ENCODE data around the gene DNAJB8.

Gene DNAJB8

GRCh38 chr3:128480717-128481437 is 14.2 kb upstream of the DNAJB8 start:
- Histone ChIP-seq H3K36me3 (ENCODE audit: control insufficient read depth in 1 of 2, insufficient read depth in 2 of 2, low read length in 2 of 2) (no peaks in the 10 kb centered on the region), H3K27ac (ENCODE audit: low read length) (no peak overlapping the region)

DNA sequence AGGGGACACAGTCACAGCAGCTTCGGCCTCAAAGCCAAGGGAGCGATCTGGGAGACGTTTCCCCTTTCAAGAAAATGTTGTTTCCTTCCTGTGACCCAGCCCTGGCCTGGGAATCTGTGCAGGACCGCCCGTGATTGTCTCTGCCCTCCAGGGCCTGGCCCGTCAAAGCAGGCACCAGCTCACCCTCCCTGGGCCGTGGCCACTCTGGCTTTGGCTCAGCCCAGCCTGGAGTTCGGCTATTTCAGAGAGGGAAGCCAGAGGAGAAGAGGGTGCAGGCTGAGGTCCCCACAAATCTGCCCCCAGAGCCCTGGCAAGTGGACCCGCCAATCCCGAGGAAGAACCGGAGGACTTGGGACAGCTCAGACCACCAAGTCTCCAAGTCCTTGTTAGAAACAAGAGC is 13.6 kb upstream of the DNAJB8 start:
- Histone ChIP-seq H3K27ac (ENCODE audit: low read length) (no peak overlapping the region), H3K9me3 (ENCODE audit: control insufficient read depth in 1 of 2, low read length in 2 of 2) (no peaks in the 10 kb centered on the region), H3K27me3 (ENCODE audit: low read depth, low read length) (peaks cover 42% of the 10 kb centered on the region), H3K4me3 (ENCODE audit: low read depth in 1 of 2, low read length in 2 of 2) (no peak overlapping the region), H3K4me1 (ENCODE audit: control insufficient read depth in 1 of 2, insufficient read depth in 2 of 2, low read length in 2 of 2) (peaks cover 0 to 20% of the 10 kb centered on the region in 2 donors), H3K36me3 (ENCODE audit: control insufficient read depth in 1 of 2, insufficient read depth in 2 of 2, low read length in 2 of 2) (no peaks in the 10 kb centered on the region)

More at GRCh38 chr3:128480717-128481437, 14.2 kb upstream of the DNAJB8 start:
- Histone ChIP-seq H3K4me1 (ENCODE audit: control insufficient read depth in 1 of 2, insufficient read depth in 2 of 2, low read length in 2 of 2) (peaks cover 0 to 20% of the 10 kb centered on the region in 2 donors), H3K4me3 (ENCODE audit: low read depth in 1 of 2, low read length in 2 of 2) (no peak overlapping the region), H3K27me3 (ENCODE audit: low read depth, low read length) (peaks cover 48% of the 10 kb centered on the region), H3K9me3 (ENCODE audit: control insufficient read depth in 1 of 2, low read length in 2 of 2) (no peaks in the 10 kb centered on the region)

GRCh38 chr3:128479558-128480086 is 12.9 kb upstream of the DNAJB8 start:
- H3K9me3 ChIP-seq (ENCODE audit: control insufficient read depth in 1 of 2, low read length in 2 of 2), result no peaks in the 10 kb centered on the region
- H3K27me3 ChIP-seq (ENCODE audit: low read depth, low read length), result peaks cover 35% of the 10 kb centered on the region
- peaks cover 0 to 20% of the 10 kb centered on the region in 2 donors for H3K4me1 ChIP-seq (ENCODE audit: control insufficient read depth in 1 of 2, insufficient read depth in 2 of 2, low read length in 2 of 2)
- no peak overlapping the region for H3K4me3 ChIP-seq (ENCODE audit: low read depth in 1 of 2, low read length in 2 of 2)
- no peaks in the 10 kb centered on the region for H3K36me3 ChIP-seq (ENCODE audit: control insufficient read depth in 1 of 2, insufficient read depth in 2 of 2, low read length in 2 of 2)
- no peak overlapping the region for H3K27ac ChIP-seq (ENCODE audit: low read length)

- Histone ChIP-seq H3K27me3 (ENCODE audit: low read depth, low read length) (peaks cover 28% of the 10 kb centered on the region), H3K4me1 (ENCODE audit: control insufficient read depth in 1 of 2, insufficient read depth in 2 of 2, low read length in 2 of 2) (peaks cover 0 to 17% of the 10 kb centered on the region in 2 donors), H3K36me3 (ENCODE audit: control insufficient read depth in 1 of 2, insufficient read depth in 2 of 2, low read length in 2 of 2) (no peaks in the 10 kb centered on the region), H3K9me3 (ENCODE audit: control insufficient read depth in 1 of 2, low read length in 2 of 2) (no peaks in the 10 kb centered on the region), H3K27ac (ENCODE audit: low read length) (no peak overlapping the region), H3K4me3 (ENCODE audit: low read depth in 1 of 2, low read length in 2 of 2) (no peak overlapping the region)
Measured at GRCh38 chr3:128478576-128479506, 12.2 kb upstream of the DNAJB8 start.

- H3K4me1 ChIP-seq (ENCODE audit: control insufficient read depth in 1 of 2, insufficient read depth in 2 of 2, low read length in 2 of 2), result no peaks in the 10 kb centered on the region
- H3K36me3 ChIP-seq (ENCODE audit: control insufficient read depth in 1 of 2, insufficient read depth in 2 of 2, low read length in 2 of 2), result no peaks in the 10 kb centered on the region
- H3K27ac ChIP-seq (ENCODE audit: low read length), result no peak overlapping the region
- no peak overlapping the region for H3K4me3 ChIP-seq (ENCODE audit: low read depth in 1 of 2, low read length in 2 of 2)
- peaks cover 6% of the 10 kb centered on the region for H3K27me3 ChIP-seq (ENCODE audit: low read depth, low read length)
- no peaks in the 10 kb centered on the region for H3K9me3 ChIP-seq (ENCODE audit: control insufficient read depth in 1 of 2, low read length in 2 of 2)
Measured at GRCh38 chr3:128476659-128477058, 10.0 kb upstream of the DNAJB8 start.

GRCh38 chr3:128475355-128475754 is 8.7 kb upstream of the DNAJB8 start:
- no peaks in the 10 kb centered on the region for H3K36me3 ChIP-seq (ENCODE audit: control insufficient read depth in 1 of 2, insufficient read depth in 2 of 2, low read length in 2 of 2)
- no peaks in the 10 kb centered on the region for H3K27me3 ChIP-seq (ENCODE audit: low read depth, low read length)
- no peaks in the 10 kb centered on the region for H3K9me3 ChIP-seq (ENCODE audit: control insufficient read depth in 1 of 2, low read length in 2 of 2)
- no peak overlapping the region for H3K4me3 ChIP-seq (ENCODE audit: low read depth in 1 of 2, low read length in 2 of 2)
- H3K4me1 ChIP-seq (ENCODE audit: control insufficient read depth in 1 of 2, insufficient read depth in 2 of 2, low read length in 2 of 2), result no peaks in the 10 kb centered on the region
- no peak overlapping the region for H3K27ac ChIP-seq (ENCODE audit: low read length)

- Histone ChIP-seq H3K4me3 (ENCODE audit: low read depth in 1 of 2, low read length in 2 of 2) (no peak overlapping the region), H3K27ac (ENCODE audit: low read length) (no peak overlapping the region), H3K9me3 (ENCODE audit: control insufficient read depth in 1 of 2, low read length in 2 of 2) (no peaks in the 10 kb centered on the region), H3K4me1 (ENCODE audit: control insufficient read depth in 1 of 2, insufficient read depth in 2 of 2, low read length in 2 of 2) (no peaks in the 10 kb centered on the region), H3K27me3 (ENCODE audit: low read depth, low read length) (no peaks in the 10 kb centered on the region), H3K36me3 (ENCODE audit: control insufficient read depth in 1 of 2, insufficient read depth in 2 of 2, low read length in 2 of 2) (no peaks in the 10 kb centered on the region)
Measured at GRCh38 chr3:128473737-128474136, 7.0 kb upstream of the DNAJB8 start.

GRCh38 chr3:128473180-128473519 is 6.5 kb upstream of the DNAJB8 start:
- Histone ChIP-seq H3K9me3 (ENCODE audit: control insufficient read depth in 1 of 2, low read length in 2 of 2) (no peaks in the 10 kb centered on the region), H3K4me1 (ENCODE audit: control insufficient read depth in 1 of 2, insufficient read depth in 2 of 2, low read length in 2 of 2) (no peaks in the 10 kb centered on the region), H3K27me3 (ENCODE audit: low read depth, low read length) (no peaks in the 10 kb centered on the region), H3K27ac (ENCODE audit: low read length) (no peak overlapping the region), H3K36me3 (ENCODE audit: control insufficient read depth in 1 of 2, insufficient read depth in 2 of 2, low read length in 2 of 2) (no peaks in the 10 kb centered on the region), H3K4me3 (ENCODE audit: low read depth in 1 of 2, low read length in 2 of 2) (no peak overlapping the region)

- Histone ChIP-seq H3K27me3 (ENCODE audit: low read depth, low read length) (no peaks in the 10 kb centered on the region), H3K27ac (ENCODE audit: low read length) (no peak overlapping the region), H3K36me3 (ENCODE audit: control insufficient read depth in 1 of 2, insufficient read depth in 2 of 2, low read length in 2 of 2) (no peaks in the 10 kb centered on the region), H3K4me3 (ENCODE audit: low read depth in 1 of 2, low read length in 2 of 2) (no peak overlapping the region), H3K9me3 (ENCODE audit: control insufficient read depth in 1 of 2, low read length in 2 of 2) (no peaks in the 10 kb centered on the region), H3K4me1 (ENCODE audit: control insufficient read depth in 1 of 2, insufficient read depth in 2 of 2, low read length in 2 of 2) (no peaks in the 10 kb centered on the region)
Measured at GRCh38 chr3:128472449-128473179, 5.9 kb upstream of the DNAJB8 start.

DNA sequence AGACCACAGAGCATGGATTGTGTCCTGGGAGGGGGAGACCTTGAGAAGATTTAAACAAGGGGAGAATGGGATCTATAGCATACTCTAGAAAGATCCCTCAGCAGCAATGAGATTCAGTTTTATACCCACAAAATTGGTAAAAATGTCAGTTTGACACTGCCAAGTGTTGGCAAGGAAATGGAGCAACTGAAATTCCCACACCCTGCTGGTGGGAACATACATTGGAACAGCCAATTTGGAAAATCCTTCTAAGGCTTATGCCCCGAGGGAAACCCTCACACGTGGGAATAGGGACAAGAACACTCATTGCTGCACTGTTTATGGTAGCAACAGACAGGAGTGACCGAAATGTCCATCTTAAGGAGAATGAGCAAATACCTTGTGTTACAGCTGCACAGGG is 5.0 kb upstream of the DNAJB8 start:
- Histone ChIP-seq H3K27me3 (ENCODE audit: low read depth, low read length) (no peaks in the 10 kb centered on the region), H3K36me3 (ENCODE audit: control insufficient read depth in 1 of 2, insufficient read depth in 2 of 2, low read length in 2 of 2) (no peaks in the 10 kb centered on the region), H3K4me3 (ENCODE audit: low read depth in 1 of 2, low read length in 2 of 2) (no peak overlapping the region), H3K4me1 (ENCODE audit: control insufficient read depth in 1 of 2, insufficient read depth in 2 of 2, low read length in 2 of 2) (no peaks in the 10 kb centered on the region), H3K27ac (ENCODE audit: low read length) (no peak overlapping the region), H3K9me3 (ENCODE audit: control insufficient read depth in 1 of 2, low read length in 2 of 2) (no peaks in the 10 kb centered on the region)

GRCh38 chr3:128471110-128471509 is 4.4 kb upstream of the DNAJB8 start:
- no peaks in the 10 kb centered on the region for H3K27me3 ChIP-seq (ENCODE audit: low read depth, low read length)
- no peaks in the 10 kb centered on the region for H3K4me1 ChIP-seq (ENCODE audit: control insufficient read depth in 1 of 2, insufficient read depth in 2 of 2, low read length in 2 of 2)
- H3K27ac ChIP-seq (ENCODE audit: low read length), result no peak overlapping the region
- no peak overlapping the region for H3K4me3 ChIP-seq (ENCODE audit: low read depth in 1 of 2, low read length in 2 of 2)
- no peaks in the 10 kb centered on the region for H3K36me3 ChIP-seq (ENCODE audit: control insufficient read depth in 1 of 2, insufficient read depth in 2 of 2, low read length in 2 of 2)
- no peaks in the 10 kb centered on the region for H3K9me3 ChIP-seq (ENCODE audit: control insufficient read depth in 1 of 2, low read length in 2 of 2)

All from muscle layer of duodenum (tissue), 2 donors.